ENCODE results near the gene NCOA3. TPM values are rescaled to one million over a fixed set of nuclear protein-coding genes. Genes with fewer than 3 reads are reported as not detected.

Gene NCOA3
- total RNA-seq, 1 experiment from 2014 or later: 25.9 TPM

DNA sequence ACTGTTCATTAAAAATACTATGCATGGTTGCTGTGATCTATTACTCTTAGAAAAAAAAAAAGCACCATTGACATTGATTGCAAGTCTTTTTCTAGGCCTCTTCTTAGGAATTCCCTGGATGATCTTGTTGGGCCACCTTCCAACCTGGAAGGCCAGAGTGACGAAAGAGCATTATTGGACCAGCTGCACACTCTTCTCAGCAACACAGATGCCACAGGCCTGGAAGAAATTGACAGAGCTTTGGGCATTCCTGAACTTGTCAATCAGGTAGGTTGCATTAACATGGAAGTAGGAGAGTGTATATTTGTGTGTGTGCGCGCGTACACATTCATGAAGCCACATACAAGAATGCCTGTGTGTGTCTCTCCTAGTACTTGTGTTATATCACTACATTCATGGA lies 140.4 kb downstream of the NCOA3 start:
- intact Hi-C loops (cut with micrococcal nuclease): no loop called here
- no peak overlapping the region for H3K4me3 ChIP-seq (replicated peaks in 1 of 2; ENCODE audit: low read depth in 1 of 2, low read length in 2 of 2)
- no peaks in the 10 kb centered on the region for H3K4me1 ChIP-seq (ENCODE audit: control insufficient read depth in 1 of 2, insufficient read depth in 2 of 2, low read length in 2 of 2)
- no peaks in the 10 kb centered on the region for H3K27me3 ChIP-seq (ENCODE audit: insufficient read depth, low read length)
- H3K27ac ChIP-seq (ENCODE audit: low read depth, low read length): no peak overlapping the region
- no peak overlapping the region for H3K4me2 ChIP-seq (ENCODE audit: low read length)
- ChIA-PET RAD21 (ENCODE audit: low non-redundant PET in 1 of 2, low total read pairs in 2 of 2, uncharacterized antibody in 2 of 2, unreplicated experiment in 2 of 2) (no interaction called here), CTCF (no interaction called here), POLR2A (no interaction called here)
- no peaks in the 10 kb centered on the region for H4K20me1 ChIP-seq (ENCODE audit: insufficient read depth)
- BruUV-seq (replicated peaks): no TSS peak
- H3K9ac ChIP-seq (ENCODE audit: low read length): no peak overlapping the region
- no peak overlapping the region for H2AFZ ChIP-seq (ENCODE audit: low read depth, low read length, poor library complexity, severe bottlenecking)
- H3K9me2 ChIP-seq (ENCODE audit: insufficient read depth): no peaks in the 10 kb centered on the region
- no peak for ATAC-seq
- DNase-seq (ENCODE audit: low read depth, low spot score): no peak
- TF ChIP-seq FOSL1 (IDR thresholded peaks at IDR 0.05; ENCODE audit: low read depth) (no peak), JUND (IDR thresholded peaks at IDR 0.05) (no peak), ELF1 (IDR thresholded peaks at IDR 0.05; ENCODE audit: borderline replicate concordance, low read depth) (no peak), EZH2phosphoT487 (IDR thresholded peaks at IDR 0.05; ENCODE audit: borderline replicate concordance) (no peak), ZNF274 (IDR thresholded peaks at IDR 0.05; ENCODE audit: low read depth, low read length) (no peak), CBX3 (IDR thresholded peaks at IDR 0.05; ENCODE audit: low read depth) (no peak), POLR2AphosphoS5 (IDR thresholded peaks at IDR 0.05; ENCODE audit: low read depth, low read length) (no peak), SP1 (IDR thresholded peaks at IDR 0.05; ENCODE audit: low read depth) (no peak), CEBPB (IDR thresholded peaks at IDR 0.05; ENCODE audit: low read depth) (no peak), SRF (IDR thresholded peaks at IDR 0.05; ENCODE audit: low read depth) (no peak), EGR1 (IDR thresholded peaks at IDR 0.05; ENCODE audit: low read depth) (no peak)
- TF ChIP-seq, protein P1, sequence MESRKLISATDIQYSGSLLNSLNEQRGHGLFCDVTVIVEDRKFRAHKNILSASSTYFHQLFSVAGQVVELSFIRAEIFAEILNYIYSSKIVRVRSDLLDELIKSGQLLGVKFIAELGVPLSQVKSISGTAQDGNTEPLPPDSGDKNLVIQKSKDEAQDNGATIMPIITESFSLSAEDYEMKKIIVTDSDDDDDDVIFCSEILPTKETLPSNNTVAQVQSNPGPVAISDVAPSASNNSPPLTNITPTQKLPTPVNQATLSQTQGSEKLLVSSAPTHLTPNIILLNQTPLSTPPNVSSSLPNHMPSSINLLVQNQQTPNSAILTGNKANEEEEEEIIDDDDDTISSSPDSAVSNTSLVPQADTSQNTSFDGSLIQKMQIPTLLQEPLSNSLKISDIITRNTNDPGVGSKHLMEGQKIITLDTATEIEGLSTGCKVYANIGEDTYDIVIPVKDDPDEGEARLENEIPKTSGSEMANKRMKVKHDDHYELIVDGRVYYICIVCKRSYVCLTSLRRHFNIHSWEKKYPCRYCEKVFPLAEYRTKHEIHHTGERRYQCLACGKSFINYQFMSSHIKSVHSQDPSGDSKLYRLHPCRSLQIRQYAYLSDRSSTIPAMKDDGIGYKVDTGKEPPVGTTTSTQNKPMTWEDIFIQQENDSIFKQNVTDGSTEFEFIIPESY (IDR thresholded peaks at IDR 0.05; ENCODE audit: extremely low read depth, insufficient replicate concordance, low read length): no peak
- TF ChIP-seq, protein P2, sequence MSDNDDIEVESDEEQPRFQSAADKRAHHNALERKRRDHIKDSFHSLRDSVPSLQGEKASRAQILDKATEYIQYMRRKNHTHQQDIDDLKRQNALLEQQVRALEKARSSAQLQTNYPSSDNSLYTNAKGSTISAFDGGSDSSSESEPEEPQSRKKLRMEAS (IDR thresholded peaks at IDR 0.05): no peak
- H3K79me2 ChIP-seq (ENCODE audit: insufficient read depth, low read length): no peaks in the 10 kb centered on the region
- no peaks in the 10 kb centered on the region for H3K9me3 ChIP-seq (ENCODE audit: control insufficient read depth in 1 of 2, insufficient read depth in 1 of 2, low read depth in 1 of 2, low read length in 2 of 2)
- peaks cover 0 to 16% of the 10 kb centered on the region in 2 experiments; a peak in 2 of 4 replicates for H3K36me3 ChIP-seq (ENCODE audit: control insufficient read depth in 1 of 2, insufficient read depth in 2 of 2, low read length in 2 of 2)

Data from HCT116 (cell line).